ENCODE results near the gene GPR45. TPM values are rescaled to one million over a fixed set of nuclear protein-coding genes. Genes with fewer than 3 reads are reported as not detected.

Gene GPR45
- total and polyA plus RNA-seq, 2 donors (not counting 3 experiments of a cell fraction or from before 2014, with no cell fraction given) = not detected

DNA sequence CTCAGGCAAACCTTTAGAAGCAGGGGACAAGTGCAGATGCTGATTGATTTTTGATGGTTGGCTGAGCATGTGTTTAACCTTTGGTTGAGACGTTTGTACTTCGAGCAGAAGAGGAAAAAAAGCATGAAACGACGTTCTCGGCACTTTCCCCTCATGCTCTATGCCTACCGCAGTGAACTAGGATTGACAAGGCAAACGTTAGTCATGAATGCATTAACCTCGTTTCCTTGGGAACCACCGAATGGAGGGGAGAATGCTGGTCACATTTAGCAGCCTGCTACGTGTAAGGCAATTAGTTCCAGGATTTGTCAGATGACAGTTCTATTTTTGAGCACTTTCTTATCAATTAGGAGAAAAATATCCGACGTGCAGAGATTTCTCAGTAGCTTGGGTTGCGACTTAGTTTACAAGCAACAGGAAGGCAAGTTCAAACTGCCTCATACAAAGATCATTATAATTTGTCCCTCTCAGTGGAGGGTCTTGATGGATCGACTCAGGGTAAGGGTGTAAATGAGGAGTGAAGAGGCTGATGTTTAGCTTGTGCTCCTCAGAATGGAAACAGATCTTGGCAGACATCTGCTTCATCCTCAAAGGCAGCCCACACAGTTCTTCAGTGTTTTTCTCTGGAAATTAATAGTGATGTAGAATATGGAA, 47.4 kb upstream of the GPR45 start:
- CTCF ChIA-PET = interaction anchor here (0.5 kb wide), 1 partner anchor 7 kb away, joined by 3 read pairs; no protein-coding TSS in a partner anchor
- BruUV-seq (replicated peaks) = no TSS peak
- dilution Hi-C loops (cut with MboI; ENCODE audit: extremely low pct_ligation_motif_present, low sequenced_read_pairs) = no loop called here
- TF ChIP-seq POLR2A (IDR thresholded peaks at IDR 0.05; ENCODE audit: low read depth, low read length) = no peak
- TF ChIP-seq, protein P1, sequence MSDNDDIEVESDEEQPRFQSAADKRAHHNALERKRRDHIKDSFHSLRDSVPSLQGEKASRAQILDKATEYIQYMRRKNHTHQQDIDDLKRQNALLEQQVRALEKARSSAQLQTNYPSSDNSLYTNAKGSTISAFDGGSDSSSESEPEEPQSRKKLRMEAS (IDR thresholded peaks at IDR 0.05; ENCODE audit: insufficient read depth, insufficient read length) = no peak
- TF ChIP-seq POLR2AphosphoS5 (IDR thresholded peaks at IDR 0.05; ENCODE audit: insufficient read depth, low read depth, low read length) = no peak
- no peak for TF ChIP-seq JUN (IDR thresholded peaks at IDR 0.05; ENCODE audit: borderline replicate concordance, insufficient read depth, insufficient read length, low read depth)
- no peak for TF ChIP-seq EZH2 (IDR thresholded peaks at IDR 0.05; ENCODE audit: borderline replicate concordance, low read depth, low read length, severe bottlenecking)
- no peaks in the 10 kb centered on the region for H3K4me1 ChIP-seq (ENCODE audit: control insufficient read depth, extremely low read depth, insufficient read depth, low read length)
- no peaks in the 10 kb centered on the region for H3K79me2 ChIP-seq (ENCODE audit: control insufficient read depth, insufficient read depth, low read length)
- DNase-seq (ENCODE audit: low read depth, low spot score) (no peak), FAIRE-seq (no peak)
- H3K4me3 ChIP-seq (replicated peaks in 1 of 3; ENCODE audit: insufficient read depth in 1 of 3, low read depth in 1 of 3, low read length in 3 of 3) = no peak overlapping the region
- no peaks in the 10 kb centered on the region for H3K36me3 ChIP-seq (ENCODE audit: control insufficient read depth in 2 of 2, extremely low read depth in 1 of 2, insufficient read depth in 2 of 2, low read length in 2 of 2)
- no peaks in the 10 kb centered on the region for H4K20me1 ChIP-seq (replicated peaks; ENCODE audit: control insufficient read depth, extremely low read depth, insufficient read depth, low read length)
- H3K9ac ChIP-seq (replicated peaks; ENCODE audit: extremely low read depth, insufficient read depth, low read length) = no peak overlapping the region
- H3K4me2 ChIP-seq (ENCODE audit: insufficient read depth, low read length) = no peak overlapping the region
- intact Hi-C loops (cut with micrococcal nuclease) = no loop called here
- H3K27me3 ChIP-seq (ENCODE audit: control insufficient read depth in 2 of 2, insufficient read depth in 2 of 2, low read length in 2 of 2) = peaks cover 0 to 2% of the 10 kb centered on the region in 2 experiments
- H3K9me1 ChIP-seq (replicated peaks; ENCODE audit: control insufficient read depth, extremely low read depth, insufficient read depth, low read length) = no peaks in the 10 kb centered on the region
- POLR2A ChIA-PET = no interaction called here
- no peaks in the 10 kb centered on the region for H3K9me3 ChIP-seq (replicated peaks; ENCODE audit: control insufficient read depth, insufficient read depth, low read length)
- no peak overlapping the region for H2AFZ ChIP-seq (ENCODE audit: low read depth, low read length)
- no peak overlapping the region for H3K27ac ChIP-seq (ENCODE audit: insufficient read depth, low read depth, low read length)

DNA sequence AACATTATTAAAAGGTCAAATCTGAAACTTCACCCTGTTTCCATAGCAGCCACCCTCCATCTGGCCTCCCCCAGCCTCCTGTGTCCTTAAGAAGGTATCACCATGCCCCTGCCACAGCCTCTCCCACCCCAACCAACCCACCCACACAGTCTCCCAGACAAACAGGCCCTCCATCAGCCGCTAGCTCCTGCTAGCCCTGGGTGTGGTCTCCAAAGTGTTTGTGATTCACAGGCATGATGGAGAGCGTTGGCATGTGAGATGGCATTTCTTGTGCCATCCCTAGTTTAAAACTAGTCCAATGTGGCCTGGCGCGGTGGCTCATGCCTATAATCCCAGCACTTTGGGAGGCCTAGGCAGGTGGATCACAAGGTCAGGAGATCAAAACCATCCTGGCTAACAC, 44.9 kb upstream of the GPR45 start:
- Histone ChIP-seq H3K27me3 (ENCODE audit: control insufficient read depth in 2 of 2, insufficient read depth in 2 of 2, low read length in 2 of 2) (no peaks in the 10 kb centered on the region), H3K27ac (ENCODE audit: insufficient read depth, low read depth, low read length) (no peak overlapping the region), H3K9ac (replicated peaks; ENCODE audit: extremely low read depth, insufficient read depth, low read length) (no peak overlapping the region), H3K4me1 (ENCODE audit: control insufficient read depth, extremely low read depth, insufficient read depth, low read length) (no peaks in the 10 kb centered on the region), H2AFZ (ENCODE audit: low read depth, low read length) (no peak overlapping the region), H3K4me3 (replicated peaks in 1 of 3; ENCODE audit: insufficient read depth in 1 of 3, low read depth in 1 of 3, low read length in 3 of 3) (no peak overlapping the region), H3K79me2 (ENCODE audit: control insufficient read depth, insufficient read depth, low read length) (no peaks in the 10 kb centered on the region), H3K9me1 (replicated peaks; ENCODE audit: control insufficient read depth, extremely low read depth, insufficient read depth, low read length) (no peaks in the 10 kb centered on the region), H4K20me1 (replicated peaks; ENCODE audit: control insufficient read depth, extremely low read depth, insufficient read depth, low read length) (no peaks in the 10 kb centered on the region), H3K36me3 (ENCODE audit: control insufficient read depth in 2 of 2, extremely low read depth in 1 of 2, insufficient read depth in 2 of 2, low read length in 2 of 2) (no peaks in the 10 kb centered on the region), H3K4me2 (ENCODE audit: insufficient read depth, low read length) (no peak overlapping the region), H3K9me3 (replicated peaks; ENCODE audit: control insufficient read depth, insufficient read depth, low read length) (no peaks in the 10 kb centered on the region)
- TF ChIP-seq POLR2AphosphoS5 (IDR thresholded peaks at IDR 0.05; ENCODE audit: insufficient read depth, low read depth, low read length) (no peak), MYC (IDR thresholded peaks at IDR 0.05; ENCODE audit: low read depth, low read length) (no peak), POLR2A (IDR thresholded peaks at IDR 0.05; ENCODE audit: low read depth, low read length) (no peak), EZH2 (IDR thresholded peaks at IDR 0.05; ENCODE audit: borderline replicate concordance, low read depth, low read length, severe bottlenecking) (no peak), GATA2 (IDR thresholded peaks at IDR 0.05; ENCODE audit: insufficient read depth, insufficient read length, low read depth, low read length) (no peak), JUN (IDR thresholded peaks at IDR 0.05; ENCODE audit: borderline replicate concordance, insufficient read depth, insufficient read length, low read depth) (no peak), FOS (IDR thresholded peaks at IDR 0.05; ENCODE audit: borderline replicate concordance, insufficient read depth, low read length) (no peak)
- TF ChIP-seq, protein P1 (IDR thresholded peaks at IDR 0.05; ENCODE audit: insufficient read depth, insufficient read length) = no peak
- TF ChIP-seq, protein P2, sequence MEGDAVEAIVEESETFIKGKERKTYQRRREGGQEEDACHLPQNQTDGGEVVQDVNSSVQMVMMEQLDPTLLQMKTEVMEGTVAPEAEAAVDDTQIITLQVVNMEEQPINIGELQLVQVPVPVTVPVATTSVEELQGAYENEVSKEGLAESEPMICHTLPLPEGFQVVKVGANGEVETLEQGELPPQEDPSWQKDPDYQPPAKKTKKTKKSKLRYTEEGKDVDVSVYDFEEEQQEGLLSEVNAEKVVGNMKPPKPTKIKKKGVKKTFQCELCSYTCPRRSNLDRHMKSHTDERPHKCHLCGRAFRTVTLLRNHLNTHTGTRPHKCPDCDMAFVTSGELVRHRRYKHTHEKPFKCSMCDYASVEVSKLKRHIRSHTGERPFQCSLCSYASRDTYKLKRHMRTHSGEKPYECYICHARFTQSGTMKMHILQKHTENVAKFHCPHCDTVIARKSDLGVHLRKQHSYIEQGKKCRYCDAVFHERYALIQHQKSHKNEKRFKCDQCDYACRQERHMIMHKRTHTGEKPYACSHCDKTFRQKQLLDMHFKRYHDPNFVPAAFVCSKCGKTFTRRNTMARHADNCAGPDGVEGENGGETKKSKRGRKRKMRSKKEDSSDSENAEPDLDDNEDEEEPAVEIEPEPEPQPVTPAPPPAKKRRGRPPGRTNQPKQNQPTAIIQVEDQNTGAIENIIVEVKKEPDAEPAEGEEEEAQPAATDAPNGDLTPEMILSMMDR (IDR thresholded peaks at IDR 0.05; ENCODE audit: extremely low read depth in 1 of 2, insufficient read depth in 1 of 2, low read depth in 1 of 2, low read length in 2 of 2) = no peak
- dilution Hi-C loops (cut with MboI; ENCODE audit: extremely low pct_ligation_motif_present, low sequenced_read_pairs) = no loop called here
- no peak for FAIRE-seq
- ChIA-PET POLR2A (no interaction called here), CTCF (no interaction called here)
- DNase-seq (ENCODE audit: low read depth, low spot score) = no peak
- intact Hi-C loops (cut with micrococcal nuclease) = no loop called here
- no TSS peak for BruUV-seq (replicated peaks)

Measured in endothelial cell of umbilical vein (primary cell).